ENCODE measurements around the gene PTX3. TPM values are rescaled to one million over a fixed set of nuclear protein-coding genes. Genes with fewer than 3 reads are reported as not detected.

Gene PTX3
- total RNA-seq, 1 experiment from 2014 or later = 27.3 TPM

DNA sequence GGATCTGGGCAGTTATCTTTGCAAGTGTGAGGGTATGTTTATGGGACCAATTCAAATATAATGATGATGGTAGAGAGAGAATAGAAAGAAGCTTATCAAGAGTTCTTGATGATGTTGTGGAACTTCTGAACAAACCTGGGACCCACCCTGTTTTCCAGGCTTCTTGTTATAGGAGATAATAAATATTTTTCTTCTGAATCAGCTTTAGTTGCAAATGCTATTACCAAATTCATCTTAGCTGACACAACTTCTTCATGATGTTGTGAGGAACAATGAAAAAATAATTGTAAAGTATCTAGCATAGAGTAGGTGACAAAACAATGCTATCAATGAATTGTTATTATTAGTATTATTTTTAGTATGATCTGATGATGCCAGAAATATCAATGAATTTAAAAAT is 43.5 kb upstream of the PTX3 start:
- intact Hi-C loops (cut with micrococcal nuclease) = no loop called here
- H3K4me2 ChIP-seq (ENCODE audit: low read length) = no peak overlapping the region
- H3K9me2 ChIP-seq (replicated peaks; ENCODE audit: low read length) = no peaks in the 10 kb centered on the region
- peak; percentile 42 for ATAC-seq
- ChIA-PET CTCF (interaction anchor here (0.7 kb wide), 1 partner anchor 124 kb away, joined by 4 read pairs; no protein-coding TSS in a partner anchor), POLR2A (ENCODE audit: unreplicated experiment) (no interaction called here)
- no peak overlapping the region for H2AFZ ChIP-seq (ENCODE audit: low read length)
- no TSS peak for BruUV-seq (replicated peaks)
- DNase-seq = peak; percentile 27
- H3K9ac ChIP-seq (ENCODE audit: low read length) = no peak overlapping the region
- H3F3A ChIP-seq (ENCODE audit: low read length, unreplicated experiment) = no peaks in the 10 kb centered on the region
- no peak for TF ChIP-seq EZH2 (IDR thresholded peaks at IDR 0.05; ENCODE audit: low read length, unreplicated experiment)
- TF ChIP-seq, protein P1, sequence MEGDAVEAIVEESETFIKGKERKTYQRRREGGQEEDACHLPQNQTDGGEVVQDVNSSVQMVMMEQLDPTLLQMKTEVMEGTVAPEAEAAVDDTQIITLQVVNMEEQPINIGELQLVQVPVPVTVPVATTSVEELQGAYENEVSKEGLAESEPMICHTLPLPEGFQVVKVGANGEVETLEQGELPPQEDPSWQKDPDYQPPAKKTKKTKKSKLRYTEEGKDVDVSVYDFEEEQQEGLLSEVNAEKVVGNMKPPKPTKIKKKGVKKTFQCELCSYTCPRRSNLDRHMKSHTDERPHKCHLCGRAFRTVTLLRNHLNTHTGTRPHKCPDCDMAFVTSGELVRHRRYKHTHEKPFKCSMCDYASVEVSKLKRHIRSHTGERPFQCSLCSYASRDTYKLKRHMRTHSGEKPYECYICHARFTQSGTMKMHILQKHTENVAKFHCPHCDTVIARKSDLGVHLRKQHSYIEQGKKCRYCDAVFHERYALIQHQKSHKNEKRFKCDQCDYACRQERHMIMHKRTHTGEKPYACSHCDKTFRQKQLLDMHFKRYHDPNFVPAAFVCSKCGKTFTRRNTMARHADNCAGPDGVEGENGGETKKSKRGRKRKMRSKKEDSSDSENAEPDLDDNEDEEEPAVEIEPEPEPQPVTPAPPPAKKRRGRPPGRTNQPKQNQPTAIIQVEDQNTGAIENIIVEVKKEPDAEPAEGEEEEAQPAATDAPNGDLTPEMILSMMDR (conservative IDR thresholded peaks at IDR 0.05; ENCODE audit: low read depth, low read length) = no peak
- TF ChIP-seq EZH2phosphoT487 (IDR thresholded peaks at IDR 0.05; ENCODE audit: borderline replicate concordance, low read length) = no peak
- H3K36me3 ChIP-seq (ENCODE audit: low read depth, low read length) = no peaks in the 10 kb centered on the region
- no peak overlapping the region for H3K27ac ChIP-seq (ENCODE audit: low read length)
- no peak overlapping the region for H3K4me3 ChIP-seq (ENCODE audit: low read length)
- H3K79me2 ChIP-seq (ENCODE audit: low read length) = no peaks in the 10 kb centered on the region
- H3K9me3 ChIP-seq (ENCODE audit: low read length) = no peaks in the 10 kb centered on the region
- peaks cover 20% of the 10 kb centered on the region for H3K4me1 ChIP-seq (ENCODE audit: insufficient read depth, low read length)
- H4K20me1 ChIP-seq (ENCODE audit: low read length) = no peaks in the 10 kb centered on the region
- H3K27me3 ChIP-seq (ENCODE audit: low read length) = no peaks in the 10 kb centered on the region

DNA sequence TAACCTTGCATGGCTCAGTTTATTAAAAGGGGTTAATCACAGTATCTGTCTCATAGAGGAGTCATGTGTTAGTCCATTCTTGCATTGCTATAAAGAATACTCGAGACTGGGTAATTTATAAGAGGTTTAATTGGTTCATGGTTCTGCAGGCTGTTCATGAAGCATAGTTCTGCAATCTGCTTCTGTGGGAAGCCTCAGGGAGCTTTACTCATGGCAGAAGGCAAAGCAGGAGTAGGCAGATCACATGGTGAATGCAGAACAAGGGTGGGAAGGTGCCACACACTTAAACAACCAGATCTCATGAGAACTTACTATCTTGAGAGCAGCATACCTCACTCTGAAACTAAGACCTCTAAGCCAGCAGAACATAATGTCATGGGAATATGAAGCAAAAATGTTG is 42.2 kb upstream of the PTX3 start:
- CTCF ChIA-PET = no interaction called here
- intact Hi-C loops (cut with micrococcal nuclease) = no loop called here

DNA sequence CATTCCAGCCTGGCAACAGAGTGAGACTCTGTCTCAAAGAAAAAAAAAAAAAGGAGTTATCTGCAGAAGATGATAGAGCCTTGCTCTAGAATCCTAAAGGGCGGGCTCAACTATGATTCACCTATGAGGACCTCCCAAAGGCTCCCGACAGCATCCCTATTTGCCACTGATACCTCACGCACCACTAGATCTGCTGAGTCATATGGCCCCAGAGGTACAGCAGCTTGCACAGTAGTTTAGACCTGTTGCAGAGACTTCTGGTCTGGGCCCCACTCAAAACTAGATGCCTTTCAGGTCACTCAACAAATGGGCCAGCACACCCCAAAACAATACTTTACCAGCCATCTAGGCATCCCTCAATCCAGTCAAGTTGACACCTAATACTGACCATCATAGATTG is 38.1 kb upstream of the PTX3 start:
- ChIA-PET POLR2A (ENCODE audit: unreplicated experiment) (no interaction called here), CTCF (no interaction called here)
- Histone ChIP-seq H3K27me3 (ENCODE audit: low read length) (no peaks in the 10 kb centered on the region), H3F3A (ENCODE audit: low read length, unreplicated experiment) (no peaks in the 10 kb centered on the region), H3K9me3 (ENCODE audit: low read length) (no peaks in the 10 kb centered on the region), H3K4me3 (ENCODE audit: low read length) (no peak overlapping the region), H3K4me1 (ENCODE audit: insufficient read depth, low read length) (no peaks in the 10 kb centered on the region), H3K4me2 (ENCODE audit: low read length) (no peak overlapping the region), H3K36me3 (ENCODE audit: low read depth, low read length) (no peaks in the 10 kb centered on the region), H3K27ac (ENCODE audit: low read length) (no peak overlapping the region), H2AFZ (ENCODE audit: low read length) (no peak overlapping the region), H3K9me2 (replicated peaks; ENCODE audit: low read length) (no peaks in the 10 kb centered on the region), H4K20me1 (ENCODE audit: low read length) (no peaks in the 10 kb centered on the region), H3K9ac (ENCODE audit: low read length) (no peak overlapping the region), H3K79me2 (ENCODE audit: low read length) (no peaks in the 10 kb centered on the region)
- ATAC-seq (no peak), DNase-seq (no peak)
- no TSS peak for BruUV-seq (replicated peaks)
- TF ChIP-seq EZH2phosphoT487 (IDR thresholded peaks at IDR 0.05; ENCODE audit: borderline replicate concordance, low read length) = no peak
- no peak for TF ChIP-seq EZH2 (IDR thresholded peaks at IDR 0.05; ENCODE audit: low read length, unreplicated experiment)
- TF ChIP-seq, protein P1 (conservative IDR thresholded peaks at IDR 0.05; ENCODE audit: low read depth, low read length) = no peak
- intact Hi-C loops (cut with micrococcal nuclease) = no loop called here

More for the DNA sequence above, 42.2 kb upstream of the PTX3 start:
- no peak for TF ChIP-seq EZH2 (IDR thresholded peaks at IDR 0.05; ENCODE audit: low read length, unreplicated experiment)
- TF ChIP-seq, protein P1 (conservative IDR thresholded peaks at IDR 0.05; ENCODE audit: low read depth, low read length) = no peak
- no peak for TF ChIP-seq EZH2phosphoT487 (IDR thresholded peaks at IDR 0.05; ENCODE audit: borderline replicate concordance, low read length)
- ATAC-seq (no peak), DNase-seq (no peak)
- no peaks in the 10 kb centered on the region for H3K27me3 ChIP-seq (ENCODE audit: low read length)
- H3K4me3 ChIP-seq (ENCODE audit: low read length) = no peak overlapping the region
- H3K27ac ChIP-seq (ENCODE audit: low read length) = no peak overlapping the region
- H3K9me3 ChIP-seq (ENCODE audit: low read length) = no peaks in the 10 kb centered on the region
- H3K4me1 ChIP-seq (ENCODE audit: insufficient read depth, low read length) = peaks cover 7% of the 10 kb centered on the region
- H2AFZ ChIP-seq (ENCODE audit: low read length) = no peak overlapping the region
- BruUV-seq (replicated peaks) = no TSS peak
- no peaks in the 10 kb centered on the region for H3K79me2 ChIP-seq (ENCODE audit: low read length)
- H3K9me2 ChIP-seq (replicated peaks; ENCODE audit: low read length) = no peaks in the 10 kb centered on the region
- no peaks in the 10 kb centered on the region for H3K36me3 ChIP-seq (ENCODE audit: low read depth, low read length)
- no peaks in the 10 kb centered on the region for H4K20me1 ChIP-seq (ENCODE audit: low read length)
- no peak overlapping the region for H3K4me2 ChIP-seq (ENCODE audit: low read length)
- no peak overlapping the region for H3K9ac ChIP-seq (ENCODE audit: low read length)
- H3F3A ChIP-seq (ENCODE audit: low read length, unreplicated experiment) = no peaks in the 10 kb centered on the region
- POLR2A ChIA-PET (ENCODE audit: unreplicated experiment) = no interaction called here
